B cell (primary cell): ENCODE results near the gene LRRC8E. TPM values are rescaled to one million over a fixed set of nuclear protein-coding genes. Genes with fewer than 3 reads are reported as not detected.

Experiments
- ATAC-seq: fragments of 200-7000 bp; cut with Tn5 transposase; one replicate; pipeline ENCODE4 v1.10.0; 2021; ENCODE audit warnings: low read depth, mild to moderate bottlenecking, moderate number of reproducible peaks, moderate library complexity
- CTCF ChIA-PET: fragments of 350-600 bp; sonication (Branson Sonifier 250); formaldehyde crosslinking; loops from one replicate; lab custom pipeline; 2021; ENCODE audit warnings: antibody characterized with exemption, inconsistent platforms; lab: Charles Lee
- POLR2A ChIA-PET: fragments of 350-600 bp; sonication (Branson Sonifier 250); formaldehyde crosslinking; loops from one replicate; lab custom pipeline; 2021; ENCODE audit warnings: antibody characterized with exemption; lab: Charles Lee
- DNase-seq: peaks from one replicate; pipeline ENCODE4 v3.0.0; 2013
- H2AFZ ChIP-seq: 2 replicates; pipeline ENCODE4 v1.6.1; 2012; ENCODE audit warnings: mild to moderate bottlenecking, low read depth, low read length; ENCODE audit not compliant: insufficient read depth, poor library complexity, severe bottlenecking
- H3K27ac ChIP-seq, 2 donors: 1 replicate in 1 of 2; 2 replicates in 1 of 2; pipeline ENCODE4 v1.5.1; 2012 to 2013; ENCODE audit warnings: low read length in 2 of 2, mild to moderate bottlenecking in 2 of 2, moderate library complexity in 1 of 2
- H3K27me3 ChIP-seq, 4 experiments: fragments of 200-600 bp in 1 of 4; sonication (generic) in 1 of 4; replicated peaks in 1 of 4; 1 replicate in 2 of 4; 2 replicates in 2 of 4; pipeline versions ENCODE4 v1.6.1 to v1.7.0; 2013 to 2016; ENCODE audit warnings: low read length in 3 of 4, mild to moderate bottlenecking in 2 of 4, mixed read lengths in 1 of 4, moderate library complexity in 1 of 4; ENCODE audit not compliant: insufficient read depth in 4 of 4, control insufficient read depth in 3 of 4; ENCODE audit errors: control extremely low read depth in 1 of 4
- H3K36me3 ChIP-seq, 2 experiments: replicated peaks in 1 of 2; 1 replicate in 1 of 2; 2 replicates in 1 of 2; pipeline versions ENCODE4 v1.6.1 to v1.7.1; 2013; ENCODE audit warnings: low read length in 1 of 2; ENCODE audit not compliant: insufficient read depth in 2 of 2, control insufficient read depth in 1 of 2; ENCODE audit errors: control extremely low read depth in 1 of 2, extremely low read depth in 1 of 2
- H3K4me1 ChIP-seq, 2 donors: fragments of 200-600 bp in 1 of 2; sonication (generic) in 1 of 2; 1 replicate in 1 of 2; 2 replicates in 1 of 2; pipeline versions ENCODE4 v1.5.1 to v1.6.1; 2013 to 2017; ENCODE audit warnings: low read length in 2 of 2; ENCODE audit not compliant: control insufficient read depth in 2 of 2, insufficient read depth in 2 of 2
- H3K4me2 ChIP-seq: replicated peaks from 2 replicates; pipeline ENCODE3; 2012; ENCODE audit warnings: mild to moderate bottlenecking, low read depth, low read length; ENCODE audit not compliant: poor library complexity, severe bottlenecking
- H3K4me3 ChIP-seq, 5 experiments: fragments of 200-600 bp in 1 of 5; sonication (generic) in 1 of 5; 1 replicate in 3 of 5; 2 replicates in 2 of 5; pipeline versions ENCODE4 v1.5.1 to v1.7.0; 2011 to 2016; ENCODE audit warnings: low read length in 4 of 5, mild to moderate bottlenecking in 4 of 5, low read depth in 2 of 5, control low read depth in 1 of 5, moderate library complexity in 1 of 5; ENCODE audit not compliant: insufficient read depth in 1 of 5; ENCODE audit errors: control extremely low read depth in 1 of 5, extremely low read depth in 1 of 5
- H3K79me2 ChIP-seq: fragments of 200-600 bp; sonication (generic); one replicate; pipeline ENCODE4 v1.6.0; 2016; ENCODE audit warnings: low read length; ENCODE audit not compliant: control insufficient read depth, insufficient read depth
- H3K9ac ChIP-seq: fragments of 200-600 bp; sonication (generic); 2 replicates; pipeline ENCODE4 v1.6.1; 2017; ENCODE audit warnings: mild to moderate bottlenecking, low read length, moderate library complexity
- H3K9me3 ChIP-seq, 3 donors: one replicate each; pipeline versions ENCODE4 v1.6.1 to v1.7.1; 2013; ENCODE audit warnings: low read length in 2 of 3; ENCODE audit not compliant: control insufficient read depth in 2 of 3, insufficient read depth in 1 of 3; ENCODE audit errors: control extremely low read depth in 1 of 3
- H4K20me1 ChIP-seq: 2 replicates; pipeline ENCODE4 v1.6.0; 2012; ENCODE audit warnings: mild to moderate bottlenecking, low read length; ENCODE audit not compliant: insufficient read depth, control insufficient read depth, poor library complexity, severe bottlenecking
- H3K27ac Mint-ChIP-seq: one replicate; pipeline ENCODE4 v1.8.0; 2021; ENCODE audit warnings: mixed read lengths
- H3K27me3 Mint-ChIP-seq: one replicate; pipeline ENCODE4 v1.8.0; 2021; ENCODE audit warnings: mixed read lengths
- H3K4me1 Mint-ChIP-seq: one replicate; pipeline ENCODE4 v1.8.0; 2021; ENCODE audit warnings: mixed read lengths
- H3K4me3 Mint-ChIP-seq: one replicate; pipeline ENCODE4 v1.8.0; 2021; ENCODE audit warnings: mixed read lengths
- H3K9me3 Mint-ChIP-seq: one replicate; pipeline ENCODE4 v1.8.0; 2022; ENCODE audit warnings: mixed read lengths; ENCODE audit not compliant: insufficient read depth
- EZH2 ChIP-seq: IDR thresholded peaks from 2 replicates; pipeline ENCODE4 v1.6.1; 2012; ENCODE audit warnings: borderline replicate concordance, low read depth, mild to moderate bottlenecking, moderate library complexity, low read length; ENCODE audit not compliant: insufficient read depth, poor library complexity, severe bottlenecking
- WGBS: methylation state at CpG from one replicate; pipeline ENCODE4 v1.1.5; 2013; ENCODE audit warnings: missing lambda C conversion rate; ENCODE audit not compliant: insufficient coverage; 5-methylcytosine and 5-hydroxymethylcytosine counted together
- intact Hi-C: fragments of 100-400 bp; cut with micrococcal nuclease; formaldehyde crosslinking; loops from one replicate; pipeline ENCODE4 v1.10.0; 2022
- polyA plus RNA-seq: library from polyadenylated mRNA; depleted of rRNA; stranded (reverse); fragments of >200 nt; gene quantifications from 2 replicates; pipeline ENCODE4 v1.2.3, GENCODE V29; 2012
- total RNA-seq, 2 donors: library from RNA; stranded (reverse); fragments of 120-200 nt in 1 of 2; gene quantifications; 1 replicate in 1 of 2; 2 replicates in 1 of 2; pipeline versions ENCODE4 v1.2.3 to v1.2.4, GENCODE V29; 2013 to 2022
- TF ChIP-seq, protein P1 (sequence below): fragments of 200-600 bp; IDR thresholded peaks from one replicate; pipeline ENCODE4 v1.8.0; 2022; ENCODE audit warnings: antibody characterized with exemption, mild to moderate bottlenecking

Gene LRRC8E
- total and polyA plus RNA-seq, 2 donors (not counting 1 experiment from before 2014, with no cell fraction given), result not detected

DNA sequence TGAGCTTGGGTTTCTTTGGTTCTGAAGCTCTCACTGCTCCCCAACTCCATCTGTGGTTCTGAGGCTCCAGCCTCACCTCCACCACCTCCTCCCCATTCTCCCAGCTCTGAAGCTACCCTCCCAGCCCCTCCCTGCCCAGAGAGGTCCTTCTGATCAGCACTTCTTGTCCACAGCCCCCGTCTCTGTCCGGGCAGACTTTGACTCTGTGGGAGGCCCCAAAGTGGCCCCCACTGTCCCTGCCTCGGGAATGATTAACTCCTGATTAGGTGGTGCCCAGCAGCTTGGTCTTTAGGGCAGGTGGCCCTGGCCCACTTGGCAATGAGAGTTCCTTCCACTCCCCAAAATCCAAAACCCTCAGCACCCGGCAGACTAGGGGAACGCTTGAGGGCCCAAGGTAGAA, 43.9 kb upstream of the LRRC8E start:
- Histone ChIP-seq H4K20me1 (peaks cover 11% of the 10 kb centered on the region), H3K79me2 (peaks cover 13% of the 10 kb centered on the region), H3K4me2 (no peak overlapping the region), H3K27ac (no peak overlapping the region), H2AFZ (no peak overlapping the region), H3K9ac (no peak overlapping the region), H3K27me3 (no peaks in the 10 kb centered on the region), H3K4me1 (no peaks in the 10 kb centered on the region), H3K4me3 (no peak overlapping the region), H3K9me3 (peaks cover 0 to 4% (median 0%) of the 10 kb centered on the region in 3 donors), H3K36me3 (no peaks in the 10 kb centered on the region)
- Mint-ChIP-seq H3K9me3 (no peaks in the 10 kb centered on the region), H3K27me3 (no peaks in the 10 kb centered on the region), H3K4me1 (no peaks in the 10 kb centered on the region), H3K4me3 (no peak overlapping the region), H3K27ac (no peak overlapping the region)
- 91% methylated on average over 3 of the region's 5 CpGs for WGBS
- TF ChIP-seq, protein P1, sequence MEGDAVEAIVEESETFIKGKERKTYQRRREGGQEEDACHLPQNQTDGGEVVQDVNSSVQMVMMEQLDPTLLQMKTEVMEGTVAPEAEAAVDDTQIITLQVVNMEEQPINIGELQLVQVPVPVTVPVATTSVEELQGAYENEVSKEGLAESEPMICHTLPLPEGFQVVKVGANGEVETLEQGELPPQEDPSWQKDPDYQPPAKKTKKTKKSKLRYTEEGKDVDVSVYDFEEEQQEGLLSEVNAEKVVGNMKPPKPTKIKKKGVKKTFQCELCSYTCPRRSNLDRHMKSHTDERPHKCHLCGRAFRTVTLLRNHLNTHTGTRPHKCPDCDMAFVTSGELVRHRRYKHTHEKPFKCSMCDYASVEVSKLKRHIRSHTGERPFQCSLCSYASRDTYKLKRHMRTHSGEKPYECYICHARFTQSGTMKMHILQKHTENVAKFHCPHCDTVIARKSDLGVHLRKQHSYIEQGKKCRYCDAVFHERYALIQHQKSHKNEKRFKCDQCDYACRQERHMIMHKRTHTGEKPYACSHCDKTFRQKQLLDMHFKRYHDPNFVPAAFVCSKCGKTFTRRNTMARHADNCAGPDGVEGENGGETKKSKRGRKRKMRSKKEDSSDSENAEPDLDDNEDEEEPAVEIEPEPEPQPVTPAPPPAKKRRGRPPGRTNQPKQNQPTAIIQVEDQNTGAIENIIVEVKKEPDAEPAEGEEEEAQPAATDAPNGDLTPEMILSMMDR, result no peak
- TF ChIP-seq EZH2, result no peak
- ChIA-PET POLR2A (no interaction called here), CTCF (no interaction called here)
- intact Hi-C loops, result no loop called here
- no peak for ATAC-seq
- no peak for DNase-seq

GRCh38 chr19:7844951-7845350, 43.4 kb upstream of the LRRC8E start:
- H3K9me3 Mint-ChIP-seq, result no peaks in the 10 kb centered on the region
- TF ChIP-seq, protein P1, result no peak
- TF ChIP-seq EZH2, result no peak
- WGBS, result 88% methylated on average over 7 of the region's 10 CpGs
- H3K4me3 ChIP-seq, result no peak overlapping the region
- POLR2A ChIA-PET, result no interaction called here
- H2AFZ ChIP-seq, result no peak overlapping the region
- H3K27me3 ChIP-seq, result no peaks in the 10 kb centered on the region
- peaks cover 0 to 4% (median 0%) of the 10 kb centered on the region in 3 donors for H3K9me3 ChIP-seq
- H3K79me2 ChIP-seq, result peaks cover 13% of the 10 kb centered on the region
- ATAC-seq, result no peak
- CTCF ChIA-PET, result no interaction called here
- no peaks in the 10 kb centered on the region for H3K4me1 Mint-ChIP-seq
- no peaks in the 10 kb centered on the region for H3K36me3 ChIP-seq
- no peak overlapping the region for H3K27ac ChIP-seq
- no peaks in the 10 kb centered on the region for H3K4me1 ChIP-seq
- intact Hi-C loops, result no loop called here
- H3K4me2 ChIP-seq, result no peak overlapping the region
- no peak overlapping the region for H3K9ac ChIP-seq
- peaks cover 11% of the 10 kb centered on the region for H4K20me1 ChIP-seq
- no peak for DNase-seq
- H3K27ac Mint-ChIP-seq, result no peak overlapping the region
- no peak overlapping the region for H3K4me3 Mint-ChIP-seq
- no peaks in the 10 kb centered on the region for H3K27me3 Mint-ChIP-seq
